IgD-negative memory B cell (primary cell): ENCODE results near the gene KLK15. TPM values are rescaled to one million over a fixed set of nuclear protein-coding genes. Genes with fewer than 3 reads are reported as not detected.
A peak's percentile ranks its signal among the peaks of the same experiment; 100 is the strongest.

Source experiments
- H3K27ac Mint-ChIP-seq, 3 donors: one replicate each; pipeline ENCODE4 v1.8.0; 2020 to 2022; ENCODE audit warnings: mild to moderate bottlenecking in 3 of 3, mixed read lengths in 3 of 3, moderate library complexity in 1 of 3
- H3K27me3 Mint-ChIP-seq: one replicate; pipeline ENCODE4 v1.8.0; 2021; ENCODE audit warnings: mixed read lengths
- H3K36me3 Mint-ChIP-seq: one replicate; pipeline ENCODE4 v1.8.0; 2020; ENCODE audit warnings: mild to moderate bottlenecking, mixed read lengths
- H3K4me1 Mint-ChIP-seq, 3 donors: one replicate each; pipeline ENCODE4 v1.8.0; 2020 to 2022; ENCODE audit warnings: mixed read lengths in 3 of 3, mild to moderate bottlenecking in 1 of 3
- H3K4me3 Mint-ChIP-seq, 4 donors: one replicate each; pipeline ENCODE4 v1.8.0; 2020 to 2022; ENCODE audit warnings: mild to moderate bottlenecking in 4 of 4, mixed read lengths in 4 of 4, moderate library complexity in 3 of 4
- H3K9me3 Mint-ChIP-seq, 3 donors: one replicate each; pipeline ENCODE4 v1.8.0; 2020 to 2021; ENCODE audit warnings: mixed read lengths in 3 of 3, mild to moderate bottlenecking in 1 of 3
- polyA plus RNA-seq: library from polyadenylated mRNA; unstranded; fragments of 300-500 nt; fragmentation: Illumina TruSeq; gene quantifications from one replicate; pipeline ENCODE4 v1.2.3, GENCODE V29; 2021

The KLK15 gene, protein sequence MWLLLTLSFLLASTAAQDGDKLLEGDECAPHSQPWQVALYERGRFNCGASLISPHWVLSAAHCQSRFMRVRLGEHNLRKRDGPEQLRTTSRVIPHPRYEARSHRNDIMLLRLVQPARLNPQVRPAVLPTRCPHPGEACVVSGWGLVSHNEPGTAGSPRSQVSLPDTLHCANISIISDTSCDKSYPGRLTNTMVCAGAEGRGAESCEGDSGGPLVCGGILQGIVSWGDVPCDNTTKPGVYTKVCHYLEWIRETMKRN
- polyA plus RNA-seq = not detected

DNA sequence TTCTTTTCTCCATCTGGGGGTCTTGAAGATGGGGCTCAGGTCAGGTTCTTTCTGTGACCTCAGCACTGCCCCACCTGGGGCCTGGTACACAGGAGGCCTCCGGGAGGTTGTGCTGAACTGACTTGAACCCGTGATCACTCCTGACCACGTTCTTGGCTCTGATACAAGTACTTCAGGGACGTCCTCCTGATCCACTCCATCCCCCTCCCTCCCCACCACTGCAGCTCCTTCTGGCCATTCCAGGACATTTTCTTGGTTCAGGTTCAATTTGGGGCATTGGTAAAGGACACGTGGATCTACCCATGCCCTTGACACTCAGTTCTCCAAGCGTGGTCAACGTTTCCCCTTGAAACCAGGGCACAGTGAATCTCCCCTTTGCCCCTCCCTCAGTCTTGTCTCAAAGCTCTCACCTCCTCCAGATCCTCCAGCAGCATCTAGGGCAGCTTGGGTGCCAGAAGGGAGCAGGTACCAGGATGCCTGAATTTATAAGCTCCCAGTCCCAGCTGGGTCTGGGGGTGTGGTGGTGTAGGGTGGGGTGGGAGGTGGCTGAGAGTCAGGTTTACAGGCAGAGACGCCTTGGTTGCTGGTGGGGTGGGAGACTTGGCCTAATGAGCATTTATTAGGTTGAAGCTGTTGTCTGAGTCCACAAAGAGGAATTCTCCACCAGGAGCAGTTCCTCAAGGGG is at the start of gene KLK15:
TSS of gene KLK15 (minus strand) at position 458 of the 685 bp plus-strand sequence. CDS start 2,082 bp downstream, outside the sequence.
- Mint-ChIP-seq H3K4me3 (peak within 1 kb of the TSS in 1 of 4 donors; percentile 32), H3K27ac (no peak within 1 kb of the TSS), H3K36me3 (peaks cover 2% of the 10 kb centered on the region), H3K9me3 (no peaks in the 10 kb centered on the region), H3K4me1 (peaks cover 5 to 14% (median 8%) of the 10 kb centered on the region in 3 donors), H3K27me3 (peaks cover 12% of the 10 kb centered on the region)

DNA sequence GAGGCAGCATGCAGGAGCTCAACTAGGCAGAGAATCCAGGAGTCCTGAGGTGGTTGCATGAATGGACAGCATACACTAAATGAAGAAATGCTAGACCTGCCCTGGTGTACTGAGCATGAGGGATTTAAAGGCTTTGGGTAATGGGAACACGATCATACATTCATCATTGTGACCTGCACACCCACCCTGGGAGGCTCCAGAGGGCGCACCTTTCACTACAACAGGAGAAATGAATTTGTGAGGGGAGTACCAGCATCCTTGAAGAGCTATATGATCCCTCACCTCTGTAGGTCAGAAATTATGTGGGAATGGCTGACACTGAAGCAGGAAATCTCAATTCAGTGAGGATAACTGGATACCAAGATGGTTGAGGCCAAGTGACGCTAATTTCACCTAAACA is 48.8 kb upstream of the KLK15 start:
- peak overlapping the region in 1 of 3 donors; percentile 1 for H3K27ac Mint-ChIP-seq
- H3K27me3 Mint-ChIP-seq = peaks cover 7% of the 10 kb centered on the region

DNA sequence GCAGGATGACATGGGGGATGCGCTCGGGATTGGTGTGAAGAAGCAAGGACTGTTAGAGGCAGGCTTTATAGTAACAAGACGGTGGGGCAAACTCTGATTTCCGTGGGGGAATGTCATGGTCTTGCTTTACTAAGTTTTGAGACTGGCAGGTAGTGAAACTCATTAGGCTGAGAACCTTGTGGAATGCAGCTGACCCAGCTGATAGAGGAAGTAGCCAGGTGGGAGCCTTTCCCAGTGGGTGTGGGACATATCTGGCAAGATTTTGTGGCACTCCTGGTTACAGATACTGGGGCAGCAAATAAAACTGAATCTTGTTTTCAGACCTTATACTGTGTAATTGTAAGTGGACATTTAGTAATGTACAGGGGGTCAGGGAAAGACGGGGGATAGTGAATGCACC is 46.9 kb upstream of the KLK15 start:
- H3K36me3 Mint-ChIP-seq = no peaks in the 10 kb centered on the region
- no peaks in the 10 kb centered on the region for H3K9me3 Mint-ChIP-seq
- H3K27ac Mint-ChIP-seq = no peak overlapping the region
- H3K4me3 Mint-ChIP-seq = no peak overlapping the region
- peaks cover 0 to 7% (median 5%) of the 10 kb centered on the region in 3 donors for H3K4me1 Mint-ChIP-seq
- peaks cover 6% of the 10 kb centered on the region for H3K27me3 Mint-ChIP-seq

More for the DNA sequence above, 48.8 kb upstream of the KLK15 start:
- Mint-ChIP-seq H3K36me3 (no peaks in the 10 kb centered on the region), H3K9me3 (no peaks in the 10 kb centered on the region), H3K4me3 (no peak overlapping the region), H3K4me1 (peaks cover 0 to 7% (median 5%) of the 10 kb centered on the region in 3 donors)

DNA sequence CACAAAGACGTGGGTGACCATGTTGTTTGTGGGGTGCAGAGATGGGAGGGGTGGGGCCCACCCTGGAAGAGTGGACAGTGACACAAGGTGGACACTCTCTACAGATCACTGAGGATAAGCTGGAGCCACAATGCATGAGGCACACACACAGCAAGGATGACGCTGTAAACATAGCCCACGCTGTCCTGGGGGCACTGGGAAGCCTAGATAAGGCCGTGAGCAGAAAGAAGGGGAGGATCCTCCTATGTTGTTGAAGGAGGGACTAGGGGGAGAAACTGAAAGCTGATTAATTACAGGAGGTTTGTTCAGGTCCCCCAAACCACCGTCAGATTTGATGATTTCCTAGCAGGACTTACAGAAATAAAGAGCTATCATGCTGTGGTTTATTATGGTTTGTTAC is 45.5 kb upstream of the KLK15 start:
- Mint-ChIP-seq H3K4me3 (no peak overlapping the region), H3K36me3 (no peaks in the 10 kb centered on the region), H3K27me3 (peaks cover 2% of the 10 kb centered on the region), H3K27ac (no peak overlapping the region), H3K4me1 (peaks cover 0 to 7% (median 5%) of the 10 kb centered on the region in 3 donors), H3K9me3 (no peaks in the 10 kb centered on the region)

DNA sequence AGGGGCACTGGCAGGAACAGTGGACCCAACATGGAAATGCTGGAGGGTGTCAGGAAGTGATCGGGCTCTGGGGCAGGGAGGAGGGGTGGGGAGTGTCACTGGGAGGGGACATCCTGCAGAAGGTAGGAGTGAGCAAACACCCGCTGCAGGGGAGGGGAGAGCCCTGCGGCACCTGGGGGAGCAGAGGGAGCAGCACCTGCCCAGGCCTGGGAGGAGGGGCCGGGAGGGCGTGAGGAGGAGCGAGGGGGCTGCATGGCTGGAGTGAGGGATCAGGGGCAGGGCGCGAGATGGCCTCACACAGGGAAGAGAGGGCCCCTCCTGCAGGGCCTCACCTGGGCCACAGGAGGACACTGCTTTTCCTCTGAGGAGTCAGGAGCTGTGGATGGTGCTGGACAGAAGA is 44.0 kb upstream of the KLK15 start:
- peaks cover 0 to 7% (median 4%) of the 10 kb centered on the region in 3 donors for H3K4me1 Mint-ChIP-seq
- no peak overlapping the region for H3K4me3 Mint-ChIP-seq
- no peaks in the 10 kb centered on the region for H3K36me3 Mint-ChIP-seq
- H3K27me3 Mint-ChIP-seq = peaks cover 5% of the 10 kb centered on the region
- H3K9me3 Mint-ChIP-seq = no peaks in the 10 kb centered on the region
- H3K27ac Mint-ChIP-seq = no peak overlapping the region

DNA sequence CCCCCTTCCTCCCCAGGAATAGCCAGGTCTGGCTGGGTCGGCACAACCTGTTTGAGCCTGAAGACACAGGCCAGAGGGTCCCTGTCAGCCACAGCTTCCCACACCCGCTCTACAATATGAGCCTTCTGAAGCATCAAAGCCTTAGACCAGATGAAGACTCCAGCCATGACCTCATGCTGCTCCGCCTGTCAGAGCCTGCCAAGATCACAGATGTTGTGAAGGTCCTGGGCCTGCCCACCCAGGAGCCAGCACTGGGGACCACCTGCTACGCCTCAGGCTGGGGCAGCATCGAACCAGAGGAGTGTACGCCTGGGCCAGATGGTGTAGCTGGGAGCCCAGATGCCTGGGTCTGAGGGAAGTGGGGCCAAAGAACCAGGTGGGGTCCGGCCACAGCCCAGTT is 43.1 kb upstream of the KLK15 start:
- H3K4me1 Mint-ChIP-seq = no peaks in the 10 kb centered on the region
- H3K4me3 Mint-ChIP-seq = no peak overlapping the region
- H3K27me3 Mint-ChIP-seq = peaks cover 7% of the 10 kb centered on the region
- H3K9me3 Mint-ChIP-seq = no peaks in the 10 kb centered on the region
- no peak overlapping the region for H3K27ac Mint-ChIP-seq
- H3K36me3 Mint-ChIP-seq = no peaks in the 10 kb centered on the region

DNA sequence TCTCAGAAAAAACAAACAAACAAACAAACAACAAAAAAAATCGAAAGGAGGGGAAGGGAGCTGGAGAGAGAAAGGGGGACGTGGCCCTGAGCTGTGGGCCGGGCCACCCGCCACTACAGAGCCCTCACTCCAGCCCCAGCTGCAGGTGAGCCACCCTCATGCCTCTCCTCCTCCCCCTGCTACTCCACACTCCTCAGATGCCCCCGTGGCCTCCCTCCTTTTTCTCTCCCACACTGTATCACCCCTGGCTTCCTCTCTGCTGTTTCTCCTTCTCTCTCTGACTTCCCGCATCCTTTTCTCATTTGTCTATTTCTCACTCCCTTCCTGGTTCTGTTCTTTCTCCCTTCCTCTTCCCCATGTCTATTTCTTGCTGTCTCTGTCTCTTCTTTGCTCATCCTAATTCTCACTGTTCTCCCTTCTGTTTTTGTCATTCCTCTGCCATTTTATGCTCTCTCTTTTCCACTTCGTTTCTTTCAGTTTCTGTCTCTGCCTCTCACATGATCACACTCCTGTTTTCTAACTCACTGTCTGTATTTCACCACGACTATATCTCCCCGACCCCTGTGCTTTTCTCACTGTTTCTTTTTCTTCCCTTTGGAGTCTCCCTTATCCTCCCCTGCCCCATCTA is 42.5 kb upstream of the KLK15 start:
- peaks cover 0 to 1% (median 0%) of the 10 kb centered on the region in 3 donors for H3K9me3 Mint-ChIP-seq
- no peaks in the 10 kb centered on the region for H3K36me3 Mint-ChIP-seq
- no peaks in the 10 kb centered on the region for H3K4me1 Mint-ChIP-seq
- no peak overlapping the region for H3K4me3 Mint-ChIP-seq
- peaks cover 11% of the 10 kb centered on the region for H3K27me3 Mint-ChIP-seq
- no peak overlapping the region for H3K27ac Mint-ChIP-seq

DNA sequence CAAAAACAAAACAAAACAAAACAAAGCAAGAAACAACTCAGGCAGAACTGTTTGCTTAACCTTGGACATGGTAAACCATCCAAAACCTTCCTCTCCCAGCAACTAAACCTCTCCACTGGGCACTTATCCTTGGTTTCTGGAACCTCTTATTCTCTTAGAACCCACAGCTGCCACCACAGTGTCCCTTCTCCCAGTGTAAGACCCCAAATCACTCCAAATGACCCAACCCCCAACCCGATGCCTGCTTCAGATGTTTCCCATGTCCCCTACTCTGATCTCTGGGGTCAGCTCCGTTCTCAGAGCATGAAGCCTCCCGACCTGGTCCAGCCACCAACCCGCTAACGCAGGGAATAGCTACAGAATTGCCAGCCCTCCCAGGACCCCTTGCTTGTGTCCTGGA is 40.8 kb upstream of the KLK15 start:
- H3K4me3 Mint-ChIP-seq = no peak overlapping the region
- H3K36me3 Mint-ChIP-seq = peaks cover 2% of the 10 kb centered on the region
- no peak overlapping the region for H3K27ac Mint-ChIP-seq
- H3K9me3 Mint-ChIP-seq = peaks cover 0 to 1% (median 0%) of the 10 kb centered on the region in 3 donors
- peaks cover 22% of the 10 kb centered on the region for H3K27me3 Mint-ChIP-seq
- no peaks in the 10 kb centered on the region for H3K4me1 Mint-ChIP-seq

DNA sequence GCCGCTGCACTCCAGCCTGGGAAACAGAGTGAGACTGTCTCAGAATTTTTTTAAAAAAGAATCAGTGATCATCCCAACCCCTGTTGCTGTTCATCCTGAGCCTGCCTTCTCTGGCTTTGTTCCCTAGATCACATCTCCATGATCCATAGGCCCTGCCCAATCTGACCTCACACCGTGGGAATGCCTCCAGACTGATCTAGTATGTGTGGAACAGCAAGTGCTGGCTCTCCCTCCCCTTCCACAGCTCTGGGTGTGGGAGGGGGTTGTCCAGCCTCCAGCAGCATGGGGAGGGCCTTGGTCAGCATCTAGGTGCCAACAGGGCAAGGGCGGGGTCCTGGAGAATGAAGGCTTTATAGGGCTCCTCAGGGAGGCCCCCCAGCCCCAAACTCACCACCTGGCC is 39.7 kb upstream of the KLK15 start, which contains the start of gene KLK2:
TSS of gene KLK2 (plus strand) at position 384 of the 400 bp plus-strand sequence. CDS start 35 bp downstream, outside the sequence.
- peaks cover 30% of the 10 kb centered on the region for H3K27me3 Mint-ChIP-seq
- peak within 1 kb of the TSS in 1 of 3 donors; percentile 0 for H3K27ac Mint-ChIP-seq
- peaks cover 2% of the 10 kb centered on the region for H3K36me3 Mint-ChIP-seq
- no peak within 1 kb of the TSS for H3K4me3 Mint-ChIP-seq
- no peaks in the 10 kb centered on the region for H3K4me1 Mint-ChIP-seq
- H3K9me3 Mint-ChIP-seq = peaks cover 0 to 1% (median 0%) of the 10 kb centered on the region in 3 donors

DNA sequence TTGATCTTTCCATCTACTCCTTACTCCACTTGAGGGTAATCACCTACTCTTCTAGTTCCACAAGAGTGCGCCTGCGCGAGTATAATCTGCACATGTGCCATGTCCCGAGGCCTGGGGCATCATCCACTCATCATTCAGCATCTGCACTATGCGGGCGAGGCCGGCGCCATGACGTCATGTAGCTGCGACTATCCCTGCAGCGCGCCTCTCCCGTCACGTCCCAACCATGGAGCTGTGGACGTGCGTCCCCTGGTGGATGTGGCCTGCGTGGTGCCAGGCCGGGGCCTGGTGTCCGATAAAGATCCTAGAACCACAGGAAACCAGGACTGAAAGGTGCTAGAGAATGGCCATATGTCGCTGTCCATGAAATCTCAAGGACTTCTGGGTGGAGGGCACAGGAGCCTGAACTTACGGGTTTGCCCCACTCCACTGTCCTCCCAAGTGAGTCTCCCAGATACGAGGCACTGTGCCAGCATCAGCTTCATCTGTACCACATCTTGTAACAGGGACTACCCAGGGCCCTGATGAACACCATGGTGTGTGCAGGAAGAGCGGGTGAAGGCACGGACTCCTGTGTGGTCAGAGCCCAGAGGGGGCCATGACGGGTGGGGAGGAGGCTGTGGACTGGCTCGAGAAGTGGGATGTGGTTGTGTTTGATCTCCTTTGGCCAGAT is 37.2 kb upstream of the KLK15 start:
- Mint-ChIP-seq H3K27me3 (peaks cover 33% of the 10 kb centered on the region), H3K9me3 (peaks cover 0 to 1% (median 0%) of the 10 kb centered on the region in 3 donors)

DNA sequence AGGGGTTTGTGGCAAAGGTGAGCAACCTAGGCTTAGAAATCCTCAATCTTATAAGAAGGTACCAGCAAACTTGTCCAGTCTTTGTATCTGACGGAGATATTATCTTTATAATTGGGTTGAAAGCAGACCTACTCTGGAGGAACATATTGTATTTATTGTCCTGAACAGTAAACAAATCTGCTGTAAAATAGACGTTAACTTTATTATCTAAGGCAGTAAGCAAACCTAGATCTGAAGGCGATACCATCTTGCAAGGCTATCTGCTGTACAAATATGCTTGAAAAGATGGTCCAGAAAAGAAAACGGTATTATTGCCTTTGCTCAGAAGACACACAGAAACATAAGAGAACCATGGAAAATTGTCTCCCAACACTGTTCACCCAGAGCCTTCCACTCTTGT is 36.1 kb upstream of the KLK15 start:
- H3K27me3 Mint-ChIP-seq = peaks cover 33% of the 10 kb centered on the region
- H3K9me3 Mint-ChIP-seq = peaks cover 0 to 1% (median 0%) of the 10 kb centered on the region in 3 donors
- H3K4me3 Mint-ChIP-seq = no peak overlapping the region
- no peak overlapping the region for H3K27ac Mint-ChIP-seq
- peaks cover 2% of the 10 kb centered on the region for H3K36me3 Mint-ChIP-seq
- H3K4me1 Mint-ChIP-seq = no peaks in the 10 kb centered on the region

More for the DNA sequence above, 37.2 kb upstream of the KLK15 start:
- H3K27ac Mint-ChIP-seq = no peak overlapping the region
- no peaks in the 10 kb centered on the region for H3K4me1 Mint-ChIP-seq
- H3K4me3 Mint-ChIP-seq = no peak overlapping the region
- peaks cover 2% of the 10 kb centered on the region for H3K36me3 Mint-ChIP-seq

DNA sequence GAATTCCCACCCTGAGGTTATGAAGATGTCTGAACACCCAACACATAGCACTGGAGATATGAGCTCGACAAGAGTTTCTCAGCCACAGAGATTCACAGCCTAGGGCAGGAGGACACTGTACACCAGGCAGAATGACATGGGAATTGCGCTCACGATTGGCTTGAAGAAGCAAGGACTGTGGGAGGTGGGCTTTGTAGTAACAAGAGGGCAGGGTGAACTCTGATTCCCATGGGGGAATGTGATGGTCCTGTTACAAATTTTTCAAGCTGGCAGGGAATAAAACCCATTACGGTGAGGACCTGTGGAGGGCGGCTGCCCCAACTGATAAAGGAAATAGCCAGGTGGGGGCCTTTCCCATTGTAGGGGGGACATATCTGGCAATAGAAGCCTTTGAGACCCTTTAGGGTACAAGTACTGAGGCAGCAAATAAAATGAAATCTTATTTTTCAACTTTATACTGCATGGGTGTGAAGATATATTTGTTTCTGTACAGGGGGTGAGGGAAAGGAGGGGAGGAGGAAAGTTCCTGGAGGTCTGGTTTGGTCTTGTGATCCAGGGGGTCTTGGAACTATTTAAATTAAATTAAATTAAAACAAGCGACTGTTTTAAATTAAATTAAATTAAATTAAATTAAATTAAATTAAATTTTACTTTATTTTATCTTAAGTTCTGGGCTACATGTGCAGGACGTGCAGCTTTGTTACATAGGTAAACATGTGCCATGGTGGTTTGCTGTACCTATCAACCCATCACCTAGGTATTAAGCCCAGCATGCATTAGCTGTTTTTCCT is 28.3 kb upstream of the KLK15 start:
- Mint-ChIP-seq H3K27ac (no peak overlapping the region), H3K36me3 (no peaks in the 10 kb centered on the region), H3K4me1 (no peaks in the 10 kb centered on the region), H3K4me3 (no peak overlapping the region), H3K9me3 (peaks cover 2 to 14% (median 6%) of the 10 kb centered on the region in 3 donors), H3K27me3 (peaks cover 22% of the 10 kb centered on the region)

DNA sequence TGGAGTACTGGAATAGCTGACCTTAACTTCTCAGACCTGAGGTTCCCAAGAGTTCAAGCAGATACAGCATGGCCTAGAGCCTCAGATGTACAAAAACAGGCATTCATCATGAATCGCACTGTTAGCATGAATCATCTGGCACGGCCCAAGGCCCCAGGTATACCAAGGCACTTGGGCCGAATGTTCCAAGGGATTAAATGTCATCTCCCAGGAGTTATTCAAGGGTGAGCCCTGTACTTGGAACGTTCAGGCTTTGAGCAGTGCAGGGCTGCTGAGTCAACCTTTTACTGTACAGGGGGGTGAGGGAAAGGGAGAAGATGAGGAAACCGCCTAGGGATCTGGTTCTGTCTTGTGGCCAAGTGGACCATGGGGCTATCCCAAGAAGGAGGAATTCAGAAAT is 27.6 kb upstream of the KLK15 start:
- H3K27ac Mint-ChIP-seq = no peak overlapping the region
- H3K27me3 Mint-ChIP-seq = peaks cover 29% of the 10 kb centered on the region
- H3K36me3 Mint-ChIP-seq = no peaks in the 10 kb centered on the region
- peaks cover 2 to 14% (median 6%) of the 10 kb centered on the region in 3 donors for H3K9me3 Mint-ChIP-seq
- H3K4me1 Mint-ChIP-seq = no peaks in the 10 kb centered on the region
- H3K4me3 Mint-ChIP-seq = no peak overlapping the region

DNA sequence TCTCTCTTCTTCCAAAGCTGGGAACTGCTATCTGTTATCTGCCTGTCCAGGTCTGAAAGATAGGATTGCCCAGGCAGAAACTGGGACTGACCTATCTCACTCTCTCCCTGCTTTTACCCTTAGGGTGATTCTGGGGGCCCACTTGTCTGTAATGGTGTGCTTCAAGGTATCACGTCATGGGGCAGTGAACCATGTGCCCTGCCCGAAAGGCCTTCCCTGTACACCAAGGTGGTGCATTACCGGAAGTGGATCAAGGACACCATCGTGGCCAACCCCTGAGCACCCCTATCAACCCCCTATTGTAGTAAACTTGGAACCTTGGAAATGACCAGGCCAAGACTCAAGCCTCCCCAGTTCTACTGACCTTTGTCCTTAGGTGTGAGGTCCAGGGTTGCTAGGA is 26.5 kb upstream of the KLK15 start:
- peaks cover 36% of the 10 kb centered on the region for H3K27me3 Mint-ChIP-seq
- no peak overlapping the region for H3K27ac Mint-ChIP-seq
- H3K4me1 Mint-ChIP-seq = peaks cover 0 to 3% (median 0%) of the 10 kb centered on the region in 3 donors
- no peaks in the 10 kb centered on the region for H3K36me3 Mint-ChIP-seq
- no peak overlapping the region for H3K4me3 Mint-ChIP-seq
- H3K9me3 Mint-ChIP-seq = peaks cover 2 to 14% (median 6%) of the 10 kb centered on the region in 3 donors
